KG1 (cell line): ENCODE measurements around the gene IL17RD.
A peak's percentile ranks its signal among the peaks of the same experiment; 100 is the strongest.

ENCODE experiments used
- DNase-seq: peaks from one replicate; lab custom pipeline; 2025; lab: John Stamatoyannopoulos, UW

The IL17RD gene

DNA sequence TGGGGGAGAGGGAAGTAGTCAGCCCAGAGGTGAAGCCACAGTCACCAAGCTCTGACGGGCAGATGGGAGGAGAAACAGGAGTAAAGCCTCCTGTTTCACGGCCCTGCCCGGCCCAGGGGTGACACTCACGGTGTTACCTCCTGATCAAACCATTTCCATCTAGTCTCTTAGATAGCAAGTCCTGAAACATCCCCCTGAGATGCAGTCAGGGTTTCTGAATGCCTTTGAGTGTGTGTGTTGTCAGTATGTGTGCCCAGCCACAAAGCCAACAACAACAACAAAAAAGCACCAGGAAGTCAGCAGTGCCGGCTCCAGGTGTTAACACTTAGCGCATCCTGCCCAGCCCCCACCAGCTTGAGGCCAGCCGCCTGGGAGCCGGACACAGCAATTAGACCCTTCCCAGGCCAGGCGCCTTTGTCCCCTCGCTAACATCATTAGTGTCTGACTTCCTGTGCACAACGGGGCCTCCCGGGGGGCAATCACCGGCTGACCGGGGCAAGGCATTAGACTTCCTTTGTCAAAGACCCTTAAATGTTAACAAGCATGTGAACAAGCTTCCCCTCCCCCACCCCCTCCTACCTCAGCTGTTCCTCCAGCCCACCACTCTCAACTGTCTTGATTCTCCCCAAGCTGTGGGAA lies 34.5 kb downstream of the IL17RD start:
- DNase-seq, result no peak

DNA sequence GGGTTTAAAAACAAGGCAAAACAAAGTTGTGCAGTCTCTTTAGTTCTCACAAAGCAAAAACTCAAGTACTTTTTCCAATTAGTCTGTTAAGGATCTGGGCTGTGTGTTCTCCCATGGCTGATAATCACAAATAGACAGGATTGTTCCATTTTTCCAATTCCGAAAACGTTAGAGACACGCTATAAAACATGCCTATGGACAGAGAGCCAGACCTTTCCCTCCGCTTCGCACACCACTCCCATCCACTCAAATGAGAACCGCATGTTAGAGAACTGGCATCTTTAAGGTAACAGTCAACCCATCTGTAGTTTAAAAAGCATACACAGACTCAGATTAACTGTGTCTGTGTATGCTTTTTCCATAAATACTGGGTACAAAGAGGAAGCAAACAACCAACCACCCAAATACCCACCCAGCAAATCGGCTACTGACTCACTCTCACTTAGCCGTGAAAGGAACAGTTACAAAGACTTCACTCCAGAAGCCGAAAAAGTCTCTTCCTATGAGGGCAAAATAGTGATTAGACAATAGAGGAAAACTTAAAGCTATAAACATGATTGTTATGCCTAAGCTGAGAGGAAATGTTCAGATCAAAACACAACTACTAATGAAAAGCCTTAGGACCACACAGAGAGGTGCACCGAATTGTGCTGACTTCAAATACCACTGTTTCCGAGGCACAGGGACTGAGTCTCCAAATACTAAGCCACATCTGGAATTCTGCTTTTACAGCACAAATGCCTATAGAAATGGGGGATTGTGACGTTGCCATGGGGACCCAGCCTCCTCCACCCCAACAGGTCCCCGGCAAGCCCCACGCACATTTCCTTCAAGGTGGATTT lies 36.1 kb downstream of the IL17RD start:
- no peak for DNase-seq

DNA sequence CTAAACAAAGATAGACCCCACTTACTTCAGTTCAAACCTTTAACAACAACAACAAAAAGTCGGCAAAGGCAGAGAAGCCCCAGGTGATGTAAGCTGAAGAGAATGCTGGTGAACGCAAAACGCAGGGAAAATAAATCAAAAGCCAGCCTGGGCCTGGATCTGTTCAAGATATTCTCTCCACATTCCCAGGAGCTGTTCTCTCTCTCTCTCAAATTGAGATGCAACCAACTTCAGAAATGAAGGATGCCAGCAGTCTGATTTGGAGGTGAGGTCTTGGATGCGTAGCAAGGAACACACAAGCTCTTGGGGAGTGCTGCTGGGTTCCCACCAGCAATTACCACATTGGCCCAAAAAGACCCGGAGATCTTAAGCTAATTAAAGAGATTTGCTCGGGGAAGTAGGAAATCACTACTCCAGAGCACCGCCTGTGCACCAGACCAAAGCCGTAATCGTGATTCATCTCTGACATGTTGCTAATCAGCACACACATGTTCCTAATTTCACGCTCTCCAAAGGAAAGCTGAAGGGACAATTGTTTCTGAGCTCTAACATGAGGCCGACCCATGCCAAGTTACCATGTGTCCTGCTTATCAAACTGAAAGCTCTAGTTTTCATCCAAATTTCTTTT lies 37.1 kb downstream of the IL17RD start:
- DNase-seq, result no peak

DNA sequence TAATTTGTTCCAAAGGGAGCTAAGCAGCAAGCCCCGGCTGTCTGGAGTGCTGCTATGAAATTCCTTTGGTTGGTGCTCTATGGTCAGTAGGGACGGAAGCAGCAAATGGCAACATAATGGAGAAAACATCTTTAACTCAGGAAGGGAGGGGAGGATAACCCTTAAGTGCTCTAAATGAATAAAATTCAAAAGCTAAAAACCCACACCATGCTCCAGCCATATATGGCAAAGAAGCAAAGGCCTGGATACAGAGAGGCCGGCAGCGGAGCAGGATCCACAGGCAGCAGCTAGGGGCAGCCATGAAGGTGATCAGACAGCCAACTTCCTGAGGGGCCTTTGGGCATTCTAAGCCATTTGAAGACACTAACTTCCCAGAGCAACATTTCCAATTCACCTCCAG lies 38.9 kb downstream of the IL17RD start:
- no peak for DNase-seq

DNA sequence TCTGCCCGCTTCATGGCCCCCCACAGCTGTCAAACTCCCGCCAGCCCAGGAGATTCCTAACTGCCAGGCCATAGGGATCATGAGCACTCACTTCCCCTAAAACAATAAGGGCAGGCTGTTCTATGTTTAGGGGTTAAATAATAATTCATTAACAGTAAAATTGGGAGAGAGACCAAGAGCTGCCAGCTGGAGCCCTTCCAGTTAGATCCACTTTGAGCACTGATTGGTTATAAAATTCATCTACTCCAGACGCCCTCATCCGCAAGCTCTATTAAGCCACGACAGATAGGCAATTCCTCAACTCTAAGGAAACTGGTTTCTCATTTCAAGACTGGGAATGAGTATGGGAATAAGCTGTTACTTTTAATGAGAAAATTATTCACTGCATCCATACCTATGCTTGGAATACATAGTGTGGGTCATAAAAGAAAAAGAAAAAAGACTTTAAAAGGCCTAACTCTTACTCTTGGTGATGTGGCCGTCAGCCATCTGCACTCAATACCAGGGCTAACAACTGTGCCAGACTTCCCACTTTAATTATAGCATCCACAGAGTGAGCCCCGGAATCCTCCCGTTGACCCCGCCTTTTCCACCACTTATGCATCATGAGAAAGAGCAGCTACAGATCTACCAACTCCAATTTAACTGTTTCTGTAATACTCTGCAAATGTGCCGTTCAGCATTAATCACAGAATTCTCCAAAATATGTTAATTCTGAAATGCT lies 44.5 kb downstream of the IL17RD start:
- no peak for DNase-seq

DNA sequence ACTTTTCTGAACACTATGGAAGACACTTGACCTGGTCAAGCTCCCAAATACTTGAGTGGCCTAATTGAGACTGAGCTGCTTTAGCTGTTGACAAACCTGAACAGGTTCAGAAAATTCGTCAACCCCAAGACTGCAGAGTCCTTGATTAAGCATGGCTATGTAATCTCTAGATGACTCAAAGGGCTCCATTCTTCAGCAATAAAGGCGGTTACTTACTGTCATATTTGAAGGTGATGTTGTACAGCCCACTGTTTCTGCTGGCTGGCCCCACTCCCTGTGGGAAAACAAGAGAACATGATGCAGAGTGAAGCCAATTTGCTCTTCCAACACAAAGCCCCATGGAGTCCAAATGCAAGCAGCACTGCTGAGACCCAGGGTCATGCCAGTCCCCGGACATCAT lies 45.1 kb downstream of the IL17RD start:
- DNase-seq, result no peak

DNA sequence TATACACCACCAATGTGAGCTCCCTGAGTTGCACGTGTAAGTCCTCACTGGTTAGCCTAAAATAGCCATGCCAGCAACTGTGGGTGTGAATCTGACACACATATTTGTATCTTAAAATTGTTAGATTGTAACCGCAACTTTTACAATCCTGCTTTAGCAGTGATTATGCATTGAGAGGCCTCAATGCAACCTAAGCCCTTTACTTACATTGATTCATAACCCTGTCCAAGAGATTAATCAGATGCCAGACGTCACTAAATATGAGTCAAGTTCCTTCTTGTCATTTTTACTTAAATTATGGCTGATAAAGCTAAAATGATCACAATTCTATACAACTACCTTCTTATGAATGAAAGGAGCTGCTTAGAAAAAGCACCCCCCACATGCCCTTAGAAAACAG lies 46.9 kb downstream of the IL17RD start:
- no peak for DNase-seq

DNA sequence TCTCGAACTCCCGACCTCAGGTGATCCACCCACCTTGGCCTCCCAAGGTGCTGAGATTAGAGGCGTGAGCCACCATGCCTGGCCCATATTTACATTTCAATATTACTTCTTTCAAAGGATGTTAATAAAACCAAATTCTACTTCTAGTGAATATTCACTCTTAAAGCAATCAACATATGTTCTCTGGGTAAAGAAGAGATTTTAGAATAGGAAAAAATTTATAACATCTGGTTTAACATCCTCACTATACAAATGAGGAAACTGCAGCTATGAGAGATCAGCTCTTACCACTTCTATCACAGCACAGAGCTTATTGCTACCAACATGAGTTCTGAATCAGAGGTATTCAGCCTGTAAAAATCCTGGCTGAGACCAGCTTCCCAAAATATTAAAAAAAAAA lies 48.7 kb downstream of the IL17RD start:
- DNase-seq, result no peak

DNA sequence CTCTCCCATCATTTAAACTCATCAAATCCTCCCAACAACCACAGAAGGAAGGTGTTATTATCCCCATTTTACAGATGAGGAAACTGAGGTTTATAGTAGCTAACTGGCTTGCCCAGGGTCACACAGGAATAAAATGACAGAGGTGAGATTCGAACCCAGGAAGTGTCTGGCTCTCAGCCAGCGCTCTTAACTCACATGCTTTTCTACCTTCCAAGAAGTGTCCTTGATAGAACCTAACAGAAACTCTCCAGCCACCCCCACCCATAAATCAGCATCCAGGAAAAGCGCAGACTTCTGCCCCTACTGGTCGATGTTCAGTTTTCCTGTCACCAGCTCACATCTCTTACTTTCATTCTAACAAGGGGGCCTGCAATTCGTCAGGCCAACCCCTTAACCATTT lies 52.9 kb downstream of the IL17RD start:
- no peak for DNase-seq

DNA sequence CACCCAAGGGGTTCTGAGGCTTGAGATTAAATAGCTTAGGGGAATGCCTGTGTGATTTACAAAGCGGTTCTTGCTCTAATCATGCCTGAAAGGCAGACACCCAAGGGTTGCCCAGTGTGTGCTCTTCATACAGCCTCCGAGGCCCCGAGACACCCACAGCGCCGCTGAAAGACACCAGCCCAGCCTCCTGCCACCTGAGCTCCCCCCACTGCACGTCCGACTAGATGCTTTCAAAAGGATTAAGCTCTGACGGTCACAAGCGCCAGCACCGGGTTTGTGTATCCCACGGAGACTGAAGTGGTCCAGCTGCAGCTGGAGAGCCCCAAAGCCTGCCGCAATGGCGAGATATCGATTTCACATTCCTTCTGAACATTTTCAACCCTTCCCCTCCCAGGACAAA lies 54.4 kb downstream of the IL17RD start:
- DNase-seq, result no peak

DNA sequence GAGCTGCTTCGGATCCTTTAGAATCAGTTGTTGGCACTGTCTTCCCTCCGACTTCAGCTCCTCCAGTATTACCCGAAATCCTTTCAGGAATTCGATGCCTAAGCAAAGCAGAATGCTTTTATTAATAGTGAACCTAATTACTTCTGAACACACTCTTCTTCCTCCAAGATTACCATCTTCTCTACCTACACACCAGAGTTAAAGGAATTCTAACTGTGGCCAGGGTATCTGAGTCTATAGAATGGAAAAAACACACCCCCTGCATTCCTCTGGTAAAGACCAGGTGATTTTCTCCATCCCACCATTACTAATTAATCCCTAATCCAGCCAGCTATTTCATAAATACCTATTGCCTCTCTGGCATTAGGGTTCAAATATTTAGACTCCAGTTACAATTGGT lies 54.9 kb downstream of the IL17RD start:
- no peak for DNase-seq

DNA sequence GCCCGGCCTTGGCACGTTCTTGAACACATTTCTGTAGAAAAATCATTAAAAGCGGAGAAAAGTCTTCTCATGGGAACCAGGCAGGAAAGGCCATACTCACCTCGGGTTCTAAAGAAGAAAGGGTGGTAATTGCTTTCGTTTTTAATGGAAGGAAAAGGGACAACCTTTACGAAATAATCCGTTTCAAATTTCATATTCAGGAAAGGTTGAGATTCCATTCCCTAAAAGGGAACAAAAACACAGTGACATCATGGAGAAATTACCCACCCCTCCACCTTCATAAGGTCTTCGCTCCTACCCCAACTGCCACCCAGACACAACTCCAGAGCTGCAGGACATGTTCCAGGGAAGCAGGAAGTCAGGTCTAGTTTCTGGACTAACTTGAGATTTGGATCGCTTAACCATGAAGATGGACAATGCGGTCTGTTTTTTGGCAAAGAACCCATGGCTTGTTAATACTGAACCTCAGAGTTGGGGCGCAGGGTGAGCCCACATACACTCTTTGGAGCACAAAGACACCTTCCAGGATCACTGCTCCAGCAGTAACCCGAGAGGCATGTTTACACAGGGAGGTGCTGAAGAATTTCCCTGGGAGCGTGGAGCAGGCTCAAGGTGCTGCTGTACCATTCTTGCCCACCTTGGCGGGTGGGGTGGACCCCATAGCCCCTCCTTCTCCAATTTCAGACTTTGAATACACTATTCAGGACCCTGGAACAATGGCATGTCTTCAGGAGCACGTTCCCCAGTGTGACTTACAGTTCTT lies 55.5 kb downstream of the IL17RD start:
- no peak for DNase-seq

DNA sequence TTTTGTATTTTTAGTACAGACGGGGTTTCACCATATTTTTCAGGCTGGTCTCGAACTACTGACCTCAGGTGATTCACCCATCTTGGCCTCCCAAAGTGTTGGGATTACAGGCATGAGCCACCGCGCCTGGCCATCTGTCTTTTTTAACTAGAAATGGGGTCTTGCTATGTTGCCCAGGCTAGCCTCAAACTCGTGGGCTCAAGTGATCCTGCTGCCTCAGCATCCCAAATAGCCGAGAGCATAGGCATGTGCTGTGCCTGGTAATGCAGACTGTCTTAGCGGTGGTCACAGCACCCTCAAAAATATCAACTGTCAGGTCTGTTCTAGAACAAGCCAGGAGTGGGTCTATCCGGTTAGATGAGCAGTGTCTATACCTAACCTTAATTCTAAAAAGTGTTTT lies 56.5 kb downstream of the IL17RD start:
- no peak for DNase-seq

DNA sequence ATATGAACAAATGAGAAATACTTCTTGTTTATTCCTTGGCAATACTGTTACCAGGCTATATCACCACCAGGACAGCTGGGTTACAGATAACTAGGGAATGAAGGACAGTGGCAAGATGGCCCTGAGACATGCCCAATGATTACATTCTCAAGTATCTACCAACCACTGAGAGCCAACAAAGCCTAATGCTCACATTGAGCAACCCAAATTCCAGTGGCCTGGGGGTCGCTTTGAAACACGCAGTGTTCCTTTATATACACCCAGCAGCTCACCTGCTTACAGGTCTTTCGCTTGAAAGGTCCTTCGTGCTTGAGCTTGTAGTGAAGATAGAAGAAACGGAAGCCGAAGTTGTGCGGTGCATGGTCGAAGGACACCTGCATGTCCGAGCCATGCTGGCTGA lies 59.6 kb downstream of the IL17RD start:
- no peak for DNase-seq

DNA sequence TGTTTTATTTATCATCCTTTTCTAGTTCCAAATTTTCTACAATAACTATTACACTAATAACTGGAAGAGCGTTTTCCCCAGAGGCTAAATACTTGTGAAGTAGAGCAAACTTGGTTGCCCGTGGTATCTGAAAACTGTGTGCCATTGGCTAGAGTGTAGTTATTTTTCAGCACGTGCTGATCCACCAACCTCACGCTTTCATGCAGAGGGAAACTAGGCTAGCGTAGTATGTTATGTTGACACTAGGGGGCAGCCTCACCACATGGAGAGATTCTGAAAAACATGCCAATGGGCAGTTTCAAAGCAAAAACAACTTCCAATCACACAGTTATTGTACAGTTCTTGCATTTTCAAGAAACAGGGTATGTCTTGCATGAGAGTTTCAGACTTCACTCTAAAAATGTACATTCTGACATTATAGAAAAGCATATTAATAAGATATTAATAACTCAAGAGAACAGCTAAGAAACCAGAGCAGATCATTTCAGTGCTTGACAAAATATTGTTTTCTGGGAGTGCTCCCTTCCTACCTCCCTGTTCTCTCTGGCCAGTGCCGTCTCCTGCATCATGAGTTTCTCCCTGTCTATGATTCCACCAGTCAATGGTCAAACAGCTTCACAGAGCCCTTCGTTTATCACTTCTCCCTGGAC lies 65.0 kb downstream of the IL17RD start:
- DNase-seq, result peak; percentile 68

DNA sequence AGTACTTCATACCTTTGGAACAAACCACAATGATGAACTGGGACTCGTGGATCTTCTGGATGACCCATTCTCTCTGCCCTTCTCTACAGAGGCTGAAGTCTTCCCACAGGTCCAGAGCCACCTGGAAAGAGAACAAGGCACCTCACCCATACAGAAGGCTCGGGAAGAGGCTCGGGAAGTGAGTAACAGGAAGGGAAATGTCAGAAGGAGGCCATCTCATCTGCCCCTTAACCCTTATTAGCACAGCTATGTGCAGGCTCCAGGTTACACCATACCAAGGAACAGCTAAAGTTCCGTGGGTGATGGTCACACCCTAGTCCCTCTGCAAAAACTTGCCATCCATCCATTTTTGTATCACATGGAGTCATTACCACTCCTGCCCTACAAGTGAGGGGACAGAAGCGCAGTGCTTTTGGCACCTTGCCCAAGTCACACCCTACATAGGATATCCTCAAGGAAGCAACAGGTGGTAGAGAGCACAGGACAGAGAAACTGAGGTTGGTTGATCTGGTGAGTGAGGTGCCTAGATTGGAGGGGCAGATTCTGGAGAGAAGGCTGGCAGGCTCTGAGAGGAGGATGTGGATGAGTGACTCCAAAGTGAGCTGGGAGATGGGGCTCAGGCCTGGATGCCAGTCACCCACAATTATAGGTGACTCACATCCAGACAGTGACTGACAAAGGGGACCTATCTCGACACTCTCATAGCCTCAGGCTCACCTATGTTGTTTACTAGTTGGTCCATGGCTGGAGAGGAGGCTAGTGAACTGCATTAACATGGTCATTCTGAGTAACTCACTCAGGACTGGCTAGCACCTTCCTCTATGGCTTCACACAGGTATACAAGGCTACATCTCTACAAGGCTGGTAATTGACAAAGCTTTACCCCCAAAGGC lies 66.5 kb downstream of the IL17RD start:
- no peak for DNase-seq

DNA sequence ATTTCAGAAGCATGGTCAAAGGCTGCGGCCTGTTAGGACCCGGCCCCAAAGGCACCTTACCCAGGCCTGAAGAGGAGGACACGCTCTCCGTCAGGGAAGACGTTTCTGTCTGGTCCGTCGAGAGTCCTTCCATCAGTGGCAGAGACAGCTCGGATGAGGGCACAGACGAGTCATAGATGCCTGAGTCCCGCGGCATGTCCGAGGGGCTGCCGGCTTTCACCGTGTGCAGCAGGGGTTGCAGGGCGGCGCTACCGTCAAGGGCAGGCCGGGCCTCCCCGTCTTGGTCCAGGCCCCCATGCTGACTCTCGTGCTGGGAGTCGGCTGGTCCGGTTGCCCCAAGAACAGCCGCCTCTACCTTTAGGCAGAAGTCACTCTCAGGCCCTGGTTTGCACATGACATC lies 67.6 kb downstream of the IL17RD start:
- no peak for DNase-seq

DNA sequence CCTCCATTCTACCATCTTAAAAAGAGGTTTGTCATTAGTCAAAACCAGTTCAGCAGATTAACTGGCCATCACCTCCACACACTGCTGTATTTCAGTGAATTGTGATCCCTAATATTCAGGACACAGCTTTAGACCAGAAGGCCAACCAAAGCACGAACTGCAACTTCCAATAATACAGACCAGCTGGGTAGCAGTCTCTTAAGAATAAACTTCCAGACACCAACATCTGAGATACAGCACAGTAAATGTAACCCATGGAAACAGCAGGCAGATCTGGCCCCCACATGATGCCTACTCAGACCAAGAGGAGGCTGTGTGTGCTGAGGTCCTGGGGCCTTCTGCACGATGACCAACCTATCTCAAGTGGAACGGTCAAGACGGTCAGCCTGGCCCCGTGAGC lies 69.8 kb downstream of the IL17RD start:
- no peak for DNase-seq

DNA sequence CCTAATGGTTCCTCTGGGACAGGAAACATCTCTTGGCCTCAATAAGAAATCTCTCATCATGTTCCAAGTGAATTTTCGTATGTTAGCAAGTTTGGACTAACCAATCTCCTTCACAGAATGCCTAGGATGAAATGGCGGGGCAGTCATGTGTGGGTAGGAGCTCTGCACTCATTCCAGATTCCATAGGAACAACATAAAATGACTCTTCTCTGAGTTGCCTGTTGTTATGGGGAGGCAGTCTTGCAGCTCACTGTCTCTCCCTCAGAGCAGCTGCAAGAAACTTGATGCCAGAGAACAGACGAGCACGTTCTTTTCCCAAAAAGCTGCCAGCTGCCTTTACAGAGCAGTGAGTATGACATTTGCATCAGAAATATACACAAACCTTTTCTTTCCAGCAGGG lies 70.6 kb downstream of the IL17RD start:
- DNase-seq, result no peak

DNA sequence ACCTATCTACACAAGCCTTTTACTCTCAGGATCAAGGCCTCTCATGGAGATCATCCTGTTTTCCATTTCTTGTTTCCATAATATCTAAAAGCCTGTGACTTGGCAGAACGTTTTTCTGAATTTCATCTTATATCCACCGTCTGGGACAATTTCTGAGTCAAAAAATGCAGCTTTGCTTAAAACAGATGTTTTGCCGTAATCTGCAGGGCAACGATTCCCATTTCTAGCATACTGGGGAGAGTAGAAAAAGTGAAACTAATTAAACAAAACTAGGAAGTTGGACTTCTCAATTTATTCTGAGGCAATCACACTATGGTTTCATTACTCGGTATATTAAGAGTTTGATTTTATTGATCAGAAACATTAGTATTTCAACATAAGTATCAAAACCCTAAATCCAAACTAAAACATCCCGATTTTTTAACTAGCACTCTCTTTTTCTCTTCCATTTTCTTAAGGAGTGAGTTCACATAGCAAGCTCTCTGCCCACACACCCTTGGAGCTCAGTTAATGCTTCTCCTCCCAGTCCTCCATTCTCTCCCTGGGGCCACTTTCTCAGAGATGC lies 71.1 kb downstream of the IL17RD start:
- no peak for DNase-seq
